ENCODE measurements around the gene AQP11.

- TF ChIP-seq CTCF (conservative IDR thresholded peaks at IDR 0.05; ENCODE audit: low read depth, low read length), result no peak
- TF ChIP-seq EZH2 (IDR thresholded peaks at IDR 0.05; ENCODE audit: low read length, unreplicated experiment), result no peak
Observed at GRCh38 chr11:77654770-77655434, 65.1 kb downstream of the AQP11 start.
